Erythroblast (primary cell): ENCODE measurements around the gene LAMTOR1.
"Not testable (repeated sequence)": the region's sequence is repeated elsewhere in the genome, so short reads cannot be mapped to it uniquely, and the experiment has no call there.

ENCODE experiments used
- DNase-seq, 2 experiments: peaks; one replicate each; lab custom pipeline; 2025; lab: John Stamatoyannopoulos, UW
- GATA1 ChIP-seq: IDR thresholded peaks from 2 replicates; pipeline ENCODE4 v1.6.1; 2011; ENCODE audit warnings: low read depth, mild to moderate bottlenecking, control low read depth, low read length, moderate library complexity
- POLR2A ChIP-seq: IDR thresholded peaks from 2 replicates; pipeline ENCODE4 v1.6.1; 2011; ENCODE audit warnings: mild to moderate bottlenecking, low read length

LAMTOR1 gene

GRCh38 chr11:72102946-72103753, at the start of gene LAMTOR1:
Gene LAMTOR1, minus strand, starts transcription at chr11:72103297. Its CDS starts 73 bp downstream, at chr11:72103224.
- no peak for TF ChIP-seq GATA1
- TF ChIP-seq POLR2A, result peak; percentile 75
- DNase-seq, result peak; percentile 99 to 100

- DNase-seq, result no peak
- TF ChIP-seq GATA1 (no peak), POLR2A (no peak)
These were observed 47.8 kb upstream of the LAMTOR1 start for GRCh38 chr11:72150882-72151281.

- TF ChIP-seq GATA1 (no peak), POLR2A (no peak)
These were observed 43.5 kb upstream of the LAMTOR1 start for GRCh38 chr11:72146625-72147024.

GRCh38 chr11:72144807-72145565, 41.9 kb upstream of the LAMTOR1 start:
- TF ChIP-seq GATA1 (no peak), POLR2A (no peak)
- no peak for DNase-seq

More at GRCh38 chr11:72146625-72147024, 43.5 kb upstream of the LAMTOR1 start:
- DNase-seq, result no peak

GRCh38 chr11:72142543-72142942, 39.4 kb upstream of the LAMTOR1 start:
- not testable (repeated sequence) for DNase-seq

- not testable (repeated sequence) for DNase-seq
These were observed 39.0 kb upstream of the LAMTOR1 start for GRCh38 chr11:72142086-72142485.

GRCh38 chr11:72141066-72141465, 38.0 kb upstream of the LAMTOR1 start:
- no peak for DNase-seq
- TF ChIP-seq POLR2A, result no peak
- TF ChIP-seq GATA1, result no peak

- no peak for DNase-seq
- TF ChIP-seq POLR2A (no peak), GATA1 (no peak)
These were observed 37.6 kb upstream of the LAMTOR1 start for GRCh38 chr11:72140661-72141060.

GRCh38 chr11:72139500-72139899, 36.4 kb upstream of the LAMTOR1 start:
- DNase-seq, result no peak
- no peak for TF ChIP-seq POLR2A
- TF ChIP-seq GATA1, result no peak

- TF ChIP-seq POLR2A (no peak), GATA1 (no peak)
These were observed 35.8 kb upstream of the LAMTOR1 start for GRCh38 chr11:72138821-72139390.

GRCh38 chr11:72136684-72137262, 33.7 kb upstream of the LAMTOR1 start:
- no peak for TF ChIP-seq POLR2A
- TF ChIP-seq GATA1, result no peak

More at GRCh38 chr11:72138821-72139390, 35.8 kb upstream of the LAMTOR1 start:
- DNase-seq, result no peak

GRCh38 chr11:72135891-72136683, 33.0 kb upstream of the LAMTOR1 start:
- no peak for TF ChIP-seq POLR2A
- TF ChIP-seq GATA1, result no peak
- no peak for DNase-seq

More at GRCh38 chr11:72136684-72137262, 33.7 kb upstream of the LAMTOR1 start:
- DNase-seq, result no peak

GRCh38 chr11:72135473-72135872, 32.4 kb upstream of the LAMTOR1 start, which contains the start of gene FOLR3:
Gene FOLR3, plus strand, starts transcription at chr11:72135725. Its CDS starts 228 bp downstream, at chr11:72135953.
- not testable (repeated sequence) for DNase-seq
